Glutamatergic neuron (in vitro differentiated cells): Measurements from ENCODE around the gene WDR38. TPM values are rescaled to one million over a fixed set of nuclear protein-coding genes. Genes with fewer than 3 reads are reported as not detected.

Source experiments
- DNase-seq: peaks from one replicate; pipeline ENCODE4 v3.0.0; 2022
- H3K27ac Mint-ChIP-seq: one replicate; pipeline ENCODE4 v1.8.0; 2020; ENCODE audit warnings: mild to moderate bottlenecking, mixed read lengths, inconsistent platforms; ENCODE audit not compliant: unreplicated experiment
- H3K27me3 Mint-ChIP-seq: one replicate; pipeline ENCODE4 v1.8.0; 2020; ENCODE audit warnings: mild to moderate bottlenecking, moderate library complexity, mixed read lengths, inconsistent platforms; ENCODE audit not compliant: unreplicated experiment
- H3K36me3 Mint-ChIP-seq: one replicate; pipeline ENCODE4 v1.8.0; 2020; ENCODE audit warnings: mild to moderate bottlenecking, mixed read lengths, inconsistent platforms; ENCODE audit not compliant: unreplicated experiment
- H3K4me1 Mint-ChIP-seq: one replicate; pipeline ENCODE4 v1.8.0; 2020; ENCODE audit warnings: mild to moderate bottlenecking, low read depth, mixed read lengths, inconsistent platforms; ENCODE audit not compliant: unreplicated experiment
- H3K4me3 Mint-ChIP-seq: one replicate; pipeline ENCODE4 v1.8.0; 2020; ENCODE audit warnings: mild to moderate bottlenecking, mixed read lengths, inconsistent platforms; ENCODE audit not compliant: unreplicated experiment
- H3K9me3 Mint-ChIP-seq: one replicate; pipeline ENCODE4 v1.8.0; 2020; ENCODE audit warnings: mild to moderate bottlenecking, moderate library complexity, mixed read lengths, inconsistent platforms; ENCODE audit not compliant: unreplicated experiment
- CTCF ChIP-seq: fragments of 200-600 bp; sonication (generic); IDR thresholded peaks from one replicate; pipeline ENCODE4 v1.5.0; 2021; ENCODE audit not compliant: partially characterized antibody, unreplicated experiment
- total RNA-seq: library from RNA; stranded (reverse); fragmentation: NEBNext Ultra II Directional; extraction: Animal tissue kit (Norgen Biotek cat#: 25700); gene quantifications from one replicate; pipeline ENCODE4 v1.2.1, GENCODE V29; 2021; ENCODE audit not compliant: unreplicated experiment

WDR38 gene
- total RNA-seq, 1 donor from 2014 or later, result not detected

DNA sequence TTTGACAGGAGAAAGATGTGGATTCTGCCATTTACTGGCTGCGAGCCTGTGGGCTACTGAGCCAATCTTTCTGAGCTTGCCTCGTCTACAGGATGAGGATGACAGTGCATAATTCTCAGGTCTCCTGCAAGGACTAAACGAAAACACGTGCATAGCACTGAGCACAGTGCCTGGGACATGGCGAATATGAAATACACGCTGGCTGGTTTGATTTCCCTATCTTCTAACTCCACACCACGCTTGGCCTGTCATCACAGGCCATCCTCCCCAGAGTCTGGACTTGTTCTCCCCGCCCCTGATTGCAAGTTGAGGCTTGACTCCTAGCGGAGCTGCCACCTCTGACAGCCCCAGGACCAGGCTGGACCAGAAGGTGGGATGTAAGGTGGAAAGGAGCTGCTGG, 46.6 kb downstream of the WDR38 start:
- Mint-ChIP-seq H3K36me3 (peaks cover 7% of the 10 kb centered on the region), H3K4me1 (peaks cover 2% of the 10 kb centered on the region), H3K27me3 (peaks cover 2% of the 10 kb centered on the region), H3K4me3 (no peak overlapping the region), H3K9me3 (peaks cover 6% of the 10 kb centered on the region), H3K27ac (no peak overlapping the region)
- TF ChIP-seq CTCF, result no peak
- DNase-seq, result no peak

DNA sequence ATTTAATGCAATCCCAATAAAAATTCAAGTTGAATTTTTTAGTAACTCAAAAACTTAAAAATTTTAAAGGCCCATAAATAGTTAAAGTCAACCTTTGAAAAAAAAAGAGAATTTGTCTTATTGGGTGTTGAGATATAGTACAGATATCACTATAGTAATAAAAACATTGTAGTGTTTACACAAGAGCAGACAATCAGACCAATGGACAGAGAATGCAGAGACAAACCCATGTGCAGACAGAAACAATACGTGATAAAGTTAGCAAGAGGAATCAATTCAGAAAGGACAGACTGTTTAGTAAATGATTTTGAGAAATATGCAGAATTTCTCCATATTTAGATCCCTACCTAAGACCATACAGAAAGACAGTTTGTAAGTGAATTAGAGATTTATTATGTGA, 53.7 kb downstream of the WDR38 start:
- peaks cover 11% of the 10 kb centered on the region for H3K36me3 Mint-ChIP-seq

More for the DNA sequence above, 53.7 kb downstream of the WDR38 start:
- Mint-ChIP-seq H3K27me3 (no peaks in the 10 kb centered on the region), H3K4me1 (no peaks in the 10 kb centered on the region), H3K4me3 (no peak overlapping the region), H3K27ac (no peak overlapping the region), H3K9me3 (no peaks in the 10 kb centered on the region)
- no peak for TF ChIP-seq CTCF
- DNase-seq, result no peak

Other genes with a start within 250 kb of the WDR38 start
- 51.0 TPM for gene NR6A1, start 82.1 kb upstream of the WDR38 start, total RNA-seq
- gene OLFML2A, start 76.3 kb upstream of the WDR38 start, total RNA-seq, result not detected
- gene RPL35, start 8.5 kb downstream of the WDR38 start, total RNA-seq, result 559 TPM
- gene ARPC5L, start 8.7 kb downstream of the WDR38 start, total RNA-seq, result 25.2 TPM
- 18.3 TPM for gene GOLGA1, start 87.6 kb downstream of the WDR38 start, total RNA-seq